HK-2 (cell line): ENCODE data around the gene LRCH4.

Experiments used
- DNase-seq: peaks from one replicate; pipeline ENCODE4 v3.0.0-alpha.2; 2018; ENCODE audit not compliant: unreplicated experiment

LRCH4 gene

DNA sequence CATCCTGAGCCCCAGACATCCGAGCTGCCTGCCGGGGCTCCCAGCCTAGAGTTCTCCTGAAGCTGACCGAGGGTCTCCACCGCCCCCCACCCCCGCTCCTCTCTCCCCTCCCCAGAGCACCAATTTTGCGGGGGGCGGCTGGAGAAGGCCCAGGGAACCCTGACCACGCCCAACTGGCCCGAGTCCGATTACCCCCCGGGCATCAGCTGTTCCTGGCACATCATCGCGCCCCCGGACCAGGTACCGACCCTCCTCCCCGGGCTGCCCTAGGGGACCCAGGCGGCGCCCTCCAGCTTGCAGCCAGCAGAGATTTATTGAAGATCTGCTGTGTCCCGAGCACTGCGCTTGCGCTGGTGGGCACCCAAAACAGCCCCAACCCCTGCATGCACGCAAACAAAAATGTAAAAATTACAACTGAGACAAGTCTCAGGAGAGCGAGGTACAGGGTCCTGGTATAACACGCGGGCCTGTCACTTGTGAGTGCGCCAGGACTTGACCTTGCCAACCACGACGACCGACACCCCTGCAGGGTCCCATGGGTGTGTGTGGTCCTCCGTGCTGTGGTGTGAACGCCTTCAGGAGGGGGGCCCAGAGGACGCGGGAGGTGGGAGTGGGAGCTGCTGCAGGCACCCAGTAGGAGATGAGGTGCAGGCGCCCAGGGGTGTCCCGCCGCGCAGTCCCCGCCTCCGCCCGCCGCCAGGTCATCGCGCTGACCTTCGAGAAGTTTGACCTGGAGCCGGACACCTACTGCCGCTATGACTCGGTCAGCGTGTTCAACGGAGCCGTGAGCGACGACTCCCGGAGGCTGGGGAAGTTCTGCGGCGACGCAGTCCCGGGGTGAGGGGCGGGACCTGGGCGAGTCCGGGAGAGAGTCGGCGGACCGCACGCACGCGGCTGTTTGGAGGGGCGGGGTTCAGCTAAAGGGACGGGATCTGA lies 19.3 kb upstream of the LRCH4 start:
- DNase-seq: no peak

DNA sequence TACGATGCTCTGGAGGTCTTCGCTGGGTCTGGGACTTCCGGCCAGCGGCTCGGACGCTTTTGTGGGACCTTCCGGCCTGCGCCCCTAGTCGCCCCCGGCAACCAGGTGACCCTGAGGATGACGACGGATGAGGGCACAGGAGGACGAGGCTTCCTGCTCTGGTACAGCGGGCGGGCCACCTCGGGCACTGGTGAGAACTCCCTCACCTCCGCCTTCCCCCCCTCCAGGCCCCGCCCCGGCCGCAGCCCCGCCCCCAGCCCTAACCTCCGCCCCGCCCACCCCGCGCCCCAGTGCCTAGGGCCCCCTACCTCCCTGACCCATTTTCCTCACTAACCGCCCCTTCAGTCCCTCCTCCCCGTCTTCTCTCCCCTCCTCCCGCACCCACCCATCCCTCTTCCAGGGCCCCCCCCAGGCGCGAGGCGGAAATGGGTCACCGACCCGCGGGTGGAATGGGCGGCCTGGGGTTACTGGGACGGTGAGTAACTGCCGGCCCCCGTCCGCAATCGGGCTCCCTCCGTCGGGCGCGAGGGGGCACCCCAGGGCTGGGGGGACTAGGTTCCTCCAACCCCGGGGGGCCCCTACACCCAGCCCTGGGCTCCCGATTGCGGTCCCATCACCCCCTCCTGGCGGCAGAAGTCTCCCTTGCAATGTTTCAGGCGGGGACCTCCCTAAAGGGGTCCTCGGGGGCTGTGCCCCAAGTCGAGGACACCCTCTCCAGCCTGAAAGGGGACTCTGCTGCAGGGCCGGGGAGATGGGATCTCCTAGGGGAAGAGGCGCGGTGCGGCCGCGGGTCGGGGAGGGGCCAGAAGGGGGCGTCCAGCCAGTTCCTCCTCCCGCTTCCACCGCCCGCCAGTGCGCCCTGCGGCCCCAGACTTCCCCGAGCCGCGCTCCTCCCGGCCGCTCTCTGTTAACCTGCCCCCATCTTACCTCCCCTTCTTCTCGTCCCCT lies 18.4 kb upstream of the LRCH4 start:
- peak; percentile 85 for DNase-seq

DNA sequence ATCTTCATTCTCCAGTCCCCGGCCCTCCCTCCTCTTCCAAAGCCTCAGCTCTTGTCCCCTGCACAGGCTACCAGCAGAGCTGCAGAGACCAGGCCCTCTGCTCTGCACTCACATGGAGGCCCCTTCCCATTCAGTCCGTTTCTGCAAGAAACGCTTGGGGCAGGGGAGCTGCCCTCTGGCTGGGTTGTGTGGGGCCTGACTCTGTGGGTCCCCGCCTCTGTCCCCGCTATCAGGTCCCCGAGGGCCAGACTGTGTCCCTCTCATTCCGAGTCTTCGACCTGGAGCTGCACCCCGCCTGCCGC lies 17.7 kb upstream of the LRCH4 start:
- DNase-seq: no peak

DNA sequence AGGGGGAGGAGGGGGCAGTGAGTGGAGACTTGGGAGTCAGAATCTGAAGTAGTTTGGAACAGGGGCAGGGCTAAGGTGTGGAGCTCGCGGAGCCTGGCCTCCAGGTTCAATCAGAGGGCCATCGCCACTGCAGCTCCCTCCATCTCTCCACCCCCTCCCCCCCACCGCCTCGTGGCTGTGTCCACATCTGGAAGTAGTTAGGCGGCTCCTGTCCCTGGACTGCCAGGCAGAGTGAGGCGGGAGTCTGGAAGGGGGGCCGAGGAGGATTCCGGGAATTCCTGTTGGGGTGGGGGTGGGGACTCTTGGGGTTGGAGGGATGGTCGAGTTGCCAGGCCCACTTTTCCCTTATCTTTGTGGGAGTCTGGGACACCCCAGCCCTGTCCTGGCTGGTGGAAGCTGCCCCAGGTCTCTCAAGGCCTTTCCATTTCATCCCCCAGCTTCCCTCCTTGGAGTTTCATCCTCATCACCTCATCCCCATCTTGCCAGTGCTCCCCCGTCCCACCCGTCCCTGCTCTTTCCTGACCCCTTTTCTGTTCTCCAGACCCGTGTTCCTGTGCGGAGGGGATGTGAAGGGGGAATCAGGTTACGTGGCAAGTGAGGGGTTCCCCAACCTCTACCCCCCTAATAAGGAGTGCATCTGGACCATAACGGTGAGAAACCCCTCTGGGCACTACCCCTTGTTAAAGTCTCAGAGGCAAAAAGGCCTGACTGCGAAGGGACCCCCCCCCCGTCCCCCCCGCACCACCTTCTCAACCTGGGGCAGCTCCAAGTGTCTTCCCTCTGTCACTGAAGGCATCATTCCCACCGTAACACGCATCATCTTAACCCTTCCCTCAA lies 17.2 kb upstream of the LRCH4 start:
- no peak for DNase-seq

DNA sequence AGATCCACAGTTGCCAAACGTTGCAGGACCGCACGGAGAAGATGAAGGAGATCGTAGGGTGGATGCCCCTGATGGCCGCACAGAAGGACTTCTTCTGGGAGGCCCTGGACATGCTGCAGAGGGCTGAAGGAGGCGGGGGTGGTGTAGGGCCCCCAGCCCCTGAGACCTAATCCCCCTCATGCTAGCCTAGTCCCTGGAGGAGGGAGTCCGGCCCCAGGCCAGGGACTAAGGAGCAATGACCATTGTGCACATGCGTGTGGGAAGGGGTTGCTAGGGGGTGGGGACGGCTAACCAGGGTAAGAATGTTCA lies 14.8 kb upstream of the LRCH4 start:
- DNase-seq: no peak

DNA sequence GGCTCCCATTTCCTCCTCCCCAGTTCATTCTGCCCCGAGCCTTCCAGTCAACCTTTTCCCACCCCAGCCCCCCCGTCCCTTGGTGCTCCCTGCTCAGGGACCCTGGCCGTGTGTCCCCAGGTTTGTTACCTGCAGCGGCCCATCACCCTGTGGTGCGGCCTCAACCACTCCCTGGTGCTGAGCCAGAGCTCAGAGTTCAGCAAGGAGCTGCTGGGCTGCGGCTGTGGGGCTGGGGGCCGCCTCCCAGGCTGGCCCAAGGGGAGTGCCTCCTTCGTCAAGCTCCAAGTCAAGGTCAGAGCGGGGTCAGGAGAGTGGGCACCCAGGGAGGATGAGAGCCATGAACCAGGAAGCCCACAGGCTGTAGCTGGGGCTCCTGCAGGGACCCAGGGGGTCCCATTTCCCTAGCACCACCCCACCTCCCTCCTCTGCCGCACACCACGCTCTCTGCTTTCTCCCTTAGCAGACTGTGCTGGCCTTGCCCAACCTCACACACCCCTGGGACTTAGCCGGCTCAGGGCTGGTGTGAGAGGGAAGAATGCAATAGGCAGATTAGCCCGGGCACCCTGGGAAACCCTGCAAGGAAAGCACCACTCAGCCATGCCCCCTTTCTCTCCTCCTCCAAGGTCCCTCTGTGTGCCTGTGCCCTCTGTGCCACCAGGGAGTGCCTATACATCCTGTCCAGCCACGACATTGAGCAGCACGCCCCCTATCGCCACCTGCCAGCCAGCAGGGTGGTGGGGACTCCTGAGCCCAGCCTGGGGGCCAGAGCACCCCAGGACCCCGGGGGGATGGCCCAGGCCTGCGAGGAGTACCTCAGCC lies 14.2 kb upstream of the LRCH4 start:
- DNase-seq: no peak

DNA sequence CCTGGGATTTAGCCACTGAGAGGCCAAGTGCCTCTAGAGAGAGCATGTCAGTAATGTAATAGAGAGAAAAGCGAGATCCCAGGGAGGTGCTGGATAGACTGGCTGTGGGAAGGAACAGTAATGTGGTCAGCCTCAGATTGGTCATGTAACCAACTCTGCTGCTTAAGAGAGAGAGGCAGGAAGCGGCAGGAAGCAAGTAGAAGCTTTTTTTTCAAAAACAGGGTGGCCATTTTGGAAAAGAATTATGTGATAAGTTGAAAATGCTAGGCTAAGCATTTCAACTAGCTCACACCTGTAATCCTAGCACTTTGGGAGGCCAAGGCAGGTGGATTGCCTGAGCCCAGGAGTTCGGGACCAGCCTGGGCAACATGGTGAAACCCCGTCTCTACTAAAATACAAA lies 12.5 kb upstream of the LRCH4 start:
- no peak for DNase-seq

DNA sequence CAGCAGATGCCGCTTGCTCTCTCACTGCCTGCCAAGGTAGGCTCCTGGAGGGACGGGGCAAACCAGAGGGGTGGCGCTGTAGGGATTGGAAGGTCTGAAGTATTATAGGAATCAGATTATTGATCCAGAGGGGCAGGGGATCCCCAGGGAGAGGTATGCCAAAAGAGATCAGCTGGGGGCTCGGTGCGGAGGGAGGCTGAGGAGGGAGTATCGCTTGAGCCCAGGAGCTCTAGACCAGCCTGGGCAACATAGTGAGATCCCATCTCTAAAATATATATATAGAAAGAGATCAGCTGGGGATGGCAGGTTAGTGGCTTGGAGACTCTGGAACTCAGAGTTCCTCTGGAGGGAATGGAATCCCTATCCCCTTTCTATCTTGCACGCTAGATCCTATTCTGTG lies 9.3 kb upstream of the LRCH4 start:
- DNase-seq: no peak

DNA sequence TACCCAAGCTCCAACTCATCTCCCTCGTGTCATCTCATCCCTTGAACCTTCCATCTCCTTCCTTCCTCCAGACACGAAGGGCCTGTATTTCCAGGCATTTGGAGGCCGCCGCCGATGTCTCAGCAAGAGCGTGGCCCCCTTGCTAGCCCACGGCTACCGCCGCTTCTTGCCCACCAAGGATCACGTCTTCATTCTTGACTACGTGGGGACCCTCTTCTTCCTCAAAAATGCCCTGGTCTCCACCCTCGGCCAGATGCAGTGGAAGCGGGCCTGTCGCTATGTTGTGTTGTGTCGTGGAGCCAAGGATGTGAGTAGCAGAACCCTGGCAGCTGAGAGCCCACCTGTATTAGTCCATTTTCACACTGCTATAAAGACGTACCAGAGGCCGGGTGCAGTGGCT lies 5.7 kb upstream of the LRCH4 start:
- no peak for DNase-seq

DNA sequence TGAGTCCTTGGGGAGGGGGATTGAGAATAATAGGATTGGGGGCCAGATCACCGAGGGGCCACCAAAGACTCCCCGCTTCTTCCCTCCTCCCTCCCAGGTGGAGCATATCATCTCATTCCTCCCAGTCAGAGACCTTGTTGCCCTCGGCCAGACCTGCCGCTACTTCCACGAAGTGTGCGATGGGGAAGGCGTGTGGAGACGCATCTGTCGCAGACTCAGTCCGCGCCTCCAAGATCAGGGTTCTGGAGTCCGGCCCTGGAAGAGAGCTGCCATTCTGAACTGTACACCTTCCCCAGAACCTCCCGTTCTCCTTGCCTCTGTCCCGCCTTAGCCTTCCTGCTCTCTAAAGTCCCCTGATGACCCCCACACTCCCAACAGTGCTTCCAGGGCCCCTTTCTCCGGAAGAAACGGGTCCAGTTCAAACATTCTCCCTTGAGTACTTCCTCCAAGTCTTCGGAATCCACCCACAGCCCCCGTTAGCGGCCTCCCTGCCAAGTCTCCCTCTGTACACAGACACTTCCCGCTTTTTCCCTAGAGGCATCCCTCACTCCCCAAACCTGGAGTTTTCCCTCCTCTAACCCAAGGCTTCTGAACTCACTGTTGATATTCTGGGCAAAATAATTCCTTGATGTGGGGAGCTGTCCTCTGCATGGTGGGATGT lies 4.3 kb upstream of the LRCH4 start:
- no peak for DNase-seq

DNA sequence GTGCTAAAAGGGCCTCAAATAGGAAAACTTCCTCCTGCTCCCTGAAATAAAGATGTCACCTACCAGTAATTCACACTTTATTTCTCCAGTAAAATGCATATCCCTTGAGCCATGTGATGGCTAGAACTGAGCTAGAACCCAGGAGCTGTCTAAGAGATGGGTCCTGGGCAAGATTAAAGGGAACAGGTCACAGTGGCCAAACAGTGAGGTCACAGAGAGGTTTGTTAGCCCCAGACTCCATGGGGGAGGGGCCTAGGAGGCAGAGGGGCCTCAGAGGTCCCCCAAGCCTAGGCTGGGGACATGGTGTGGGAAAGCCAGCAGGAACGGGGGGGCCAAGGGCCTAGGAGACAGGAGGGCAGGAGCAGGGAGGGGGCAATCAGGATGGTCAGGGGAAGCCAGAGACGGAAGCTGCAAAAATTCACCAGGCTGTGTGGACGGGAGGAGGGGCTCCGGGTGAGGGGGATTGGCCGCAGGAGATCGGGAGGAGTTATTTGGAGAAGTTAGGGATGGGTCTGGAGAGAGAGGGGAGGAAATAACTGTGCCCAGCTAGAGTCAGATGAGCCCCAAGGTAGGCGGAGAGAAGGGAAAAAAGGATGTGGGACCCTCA lies 3.5 kb upstream of the LRCH4 start:
- no peak for DNase-seq

DNA sequence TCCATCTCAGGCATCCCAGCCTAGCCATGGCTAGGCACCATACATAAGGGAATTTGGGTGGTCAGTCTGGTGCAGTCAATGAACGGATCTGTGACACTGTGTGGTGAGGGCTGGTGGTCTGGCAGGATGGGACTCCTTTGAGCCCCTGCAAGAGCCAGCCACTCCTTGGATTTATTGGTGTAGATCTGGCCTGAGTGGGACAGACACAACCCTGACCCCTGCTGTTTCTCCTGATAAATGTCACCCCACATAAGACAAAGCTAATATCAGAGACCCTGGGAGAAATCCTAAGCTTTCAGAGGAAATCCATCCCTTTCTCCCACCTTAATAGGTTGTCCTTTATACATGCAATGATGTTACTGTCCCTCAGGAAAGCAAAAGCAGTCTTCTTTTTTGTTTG lies 2.5 kb upstream of the LRCH4 start:
- no peak for DNase-seq

DNA sequence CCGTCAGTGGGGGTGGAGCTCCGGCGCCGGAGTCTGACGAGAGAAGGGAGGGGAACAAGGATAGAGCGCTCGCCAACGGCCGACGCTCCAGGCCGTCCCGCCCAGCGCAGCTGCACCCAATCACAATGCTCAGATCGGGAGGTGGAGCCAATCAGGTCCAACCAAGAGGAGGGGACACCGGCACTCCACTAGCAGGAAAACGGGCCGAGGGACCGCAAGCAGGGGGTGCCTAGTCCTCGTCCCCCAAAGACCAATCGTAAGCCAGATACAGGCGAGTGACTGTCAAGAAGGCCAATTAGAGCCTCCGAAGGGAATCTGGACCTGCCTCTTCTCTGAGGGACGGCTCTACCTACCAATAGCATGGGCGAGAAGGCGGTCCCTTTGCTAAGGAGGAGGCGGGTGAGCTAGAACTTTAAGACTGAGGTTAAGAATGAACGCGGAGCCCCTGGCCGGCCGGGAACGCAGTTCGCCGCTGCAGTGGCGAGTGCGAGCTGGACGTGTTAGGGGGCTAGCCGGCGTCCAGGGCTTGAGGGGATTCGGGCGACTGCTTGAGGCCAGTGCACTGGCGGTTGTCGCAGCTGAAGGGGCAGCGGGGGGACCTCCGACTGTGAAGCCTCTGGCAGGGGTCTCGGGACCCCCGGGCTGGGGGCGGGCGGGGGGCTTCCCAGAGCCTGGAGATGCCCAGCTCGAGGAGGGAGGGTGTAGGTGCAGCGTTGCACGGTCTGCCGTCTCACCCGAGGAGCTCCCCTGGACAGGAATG lies 517 bp upstream of the LRCH4 start, which contains the start of gene FBXO24:
Gene FBXO24 (plus strand): TSS at position 63 of the 760 bp plus-strand sequence. CDS start 298 bp downstream, at position 361.
- DNase-seq: peak; percentile 100

DNA sequence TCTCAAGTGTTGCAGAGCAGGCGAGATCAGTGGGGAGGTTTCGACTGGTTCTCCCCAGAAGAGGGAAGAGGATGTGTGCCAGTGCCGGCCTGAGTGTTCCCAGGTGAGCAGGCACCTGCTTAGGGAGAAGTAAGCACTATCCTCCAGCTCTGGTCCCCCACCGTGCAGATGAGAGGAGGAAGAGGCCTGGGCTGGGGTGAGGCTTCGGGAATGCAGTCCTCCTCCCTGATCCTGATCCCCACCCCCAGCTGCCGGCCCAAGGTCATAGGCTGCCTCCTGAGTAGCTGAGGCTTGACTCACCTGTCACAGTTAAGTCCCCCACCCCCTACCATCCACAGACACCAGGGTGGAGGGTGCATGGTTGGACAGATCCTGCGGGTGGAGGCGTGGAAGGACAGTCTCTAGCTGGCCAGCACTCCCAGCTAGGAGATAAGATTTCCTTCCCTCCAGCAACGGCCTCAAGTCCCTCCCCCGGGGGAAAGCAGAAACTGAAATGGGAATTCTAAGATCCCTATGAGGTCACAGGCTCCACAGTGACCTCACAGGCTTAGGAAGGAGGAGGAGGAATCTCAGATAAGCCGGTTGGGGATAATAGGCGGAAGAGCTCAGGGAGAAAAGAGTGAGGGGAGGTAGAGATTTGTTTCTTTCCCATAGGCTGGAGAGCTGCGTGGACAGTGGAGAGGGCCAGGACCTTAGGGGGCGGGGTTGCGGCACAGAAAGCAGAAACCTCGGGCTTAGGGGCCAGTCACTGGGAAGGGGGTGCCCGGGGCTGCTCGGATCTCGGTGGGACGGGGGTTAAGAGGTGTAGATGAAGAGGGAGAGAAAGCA lies 1.0 kb downstream of the LRCH4 start:
- peak; percentile 75 for DNase-seq

DNA sequence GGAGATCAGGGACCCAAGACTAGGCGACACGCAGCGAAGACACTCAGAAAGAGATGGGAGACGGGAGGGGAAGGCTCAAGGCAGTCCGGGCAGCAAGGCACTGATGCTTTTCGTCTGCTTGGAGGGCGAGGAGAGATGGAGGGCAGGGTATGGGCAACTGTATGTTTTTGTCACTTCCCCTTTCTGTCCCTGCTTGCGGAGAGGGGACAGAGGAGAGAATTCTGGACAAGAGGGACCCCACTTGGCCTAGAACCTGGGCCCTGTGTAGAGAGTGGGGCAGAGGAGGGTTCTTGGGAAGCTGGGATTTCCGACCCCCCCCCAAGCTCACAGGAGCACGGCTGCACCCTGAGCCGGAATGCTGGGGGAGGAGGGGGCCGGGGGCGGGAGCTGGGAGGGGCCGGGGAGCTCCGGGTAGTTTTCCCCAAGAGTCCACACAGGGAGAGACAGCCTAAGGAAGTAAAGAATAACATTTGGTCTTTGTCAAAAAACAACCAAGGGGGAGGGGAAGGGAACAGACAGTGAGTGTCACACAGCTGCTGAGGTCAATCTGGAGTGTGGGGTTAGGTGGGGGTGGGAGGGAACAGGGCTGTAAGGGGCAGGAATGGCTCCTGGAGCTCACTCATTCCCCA lies 1.8 kb downstream of the LRCH4 start:
- no peak for DNase-seq

DNA sequence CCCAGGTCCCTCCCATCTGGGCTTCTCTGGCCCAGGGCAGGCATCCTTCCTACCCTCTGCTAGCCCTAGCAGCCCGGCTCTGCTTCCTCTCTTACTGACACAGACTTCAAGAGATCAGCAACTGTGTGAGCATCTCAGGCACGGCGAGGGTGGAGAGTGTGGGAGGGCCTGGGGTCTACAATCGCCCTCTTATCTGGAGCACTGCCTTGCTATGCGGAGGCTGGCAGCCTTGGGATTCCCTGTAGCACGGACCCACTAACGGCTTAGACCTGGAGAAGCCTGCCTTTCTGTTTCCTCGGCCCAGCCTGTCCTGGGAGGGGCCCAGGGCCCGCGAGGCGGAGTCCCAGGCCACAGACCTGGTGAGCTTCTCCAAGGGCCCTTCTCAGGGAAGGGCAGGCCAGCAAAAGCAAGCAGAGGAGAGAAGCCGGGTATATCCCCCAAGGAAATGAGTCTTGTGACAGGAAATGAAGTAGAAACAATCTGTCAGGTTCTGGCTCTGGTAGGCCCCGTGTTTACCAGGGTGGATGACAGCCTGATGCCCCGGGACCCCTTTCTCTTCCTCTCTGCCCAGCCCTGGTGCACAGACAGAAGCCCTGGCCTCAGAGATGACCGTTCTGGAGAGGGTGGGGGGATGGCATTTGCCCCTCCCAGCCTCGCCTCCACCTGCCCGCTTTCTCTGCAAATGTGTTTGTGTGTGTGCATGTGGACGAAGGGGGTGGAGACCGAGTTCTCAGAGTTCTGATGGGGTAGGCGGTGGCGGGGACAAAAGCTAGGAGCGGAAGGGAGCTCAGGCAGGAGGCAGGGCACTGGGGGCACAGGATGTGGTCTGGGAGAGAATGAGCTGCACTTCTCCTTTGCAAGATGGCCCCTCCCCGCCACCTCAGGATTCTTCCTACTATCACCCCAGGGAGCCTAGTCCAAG lies 2.5 kb downstream of the LRCH4 start:
- DNase-seq: no peak

DNA sequence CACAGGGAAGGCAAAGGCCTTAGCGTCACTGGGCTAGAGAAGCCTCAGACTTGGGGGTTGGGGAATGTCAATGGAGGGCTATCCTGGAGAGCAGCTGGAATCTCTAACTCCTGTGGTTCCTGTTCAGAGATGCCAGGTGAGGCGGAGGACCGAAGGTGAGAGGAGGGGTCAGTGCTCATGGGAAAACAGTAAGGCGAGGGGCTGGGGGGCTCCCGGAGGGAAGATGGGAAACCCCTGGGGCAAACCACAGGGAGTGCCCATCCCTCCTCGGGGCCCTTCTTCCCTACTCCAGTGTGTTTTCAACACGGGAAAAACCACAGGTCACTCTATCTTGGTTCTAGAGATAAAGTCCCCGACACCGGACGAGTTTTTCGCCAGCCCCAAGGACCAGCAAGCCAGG lies 3.3 kb downstream of the LRCH4 start:
- no peak for DNase-seq
